Loucy (cell line): ENCODE results near the gene OSBPL2.

Source experiments
- H2AFZ ChIP-seq: fragments of 200-600 bp; sonication (generic); 2 replicates; pipeline ENCODE4 v1.6.0; 2016; ENCODE audit warnings: antibody characterized with exemption, mild to moderate bottlenecking, low read length, moderate library complexity
- H3F3A ChIP-seq: fragments of 200-600 bp; 2 replicates; pipeline ENCODE4 v1.6.0; 2016; ENCODE audit warnings: antibody characterized with exemption, low read depth, mild to moderate bottlenecking
- H3K27me3 ChIP-seq: fragments of 200-600 bp; sonication (generic); 2 replicates; pipeline ENCODE4 v1.6.1; 2014; ENCODE audit warnings: low read length, mild to moderate bottlenecking; ENCODE audit not compliant: insufficient read depth, poor library complexity, severe bottlenecking
- H3K36me3 ChIP-seq: fragments of 200-600 bp; sonication (generic); 2 replicates; pipeline ENCODE4 v1.6.1; 2016; ENCODE audit warnings: low read length; ENCODE audit not compliant: insufficient read depth
- H3K4me1 ChIP-seq: fragments of 200-600 bp; sonication (generic); 2 replicates; pipeline ENCODE4 v1.5.1; 2014; ENCODE audit warnings: low read length, mild to moderate bottlenecking; ENCODE audit not compliant: insufficient read depth, poor library complexity, severe bottlenecking
- H3K4me2 ChIP-seq: fragments of 200-600 bp; sonication (generic); 2 replicates; pipeline ENCODE4 v1.6.0; 2014; ENCODE audit warnings: antibody characterized with exemption, low read length, low read depth, mild to moderate bottlenecking; ENCODE audit not compliant: poor library complexity, severe bottlenecking
- H3K4me3 ChIP-seq: fragments of 200-600 bp; sonication (generic); 2 replicates; pipeline ENCODE4 v1.5.1; 2014; ENCODE audit warnings: low read length, mild to moderate bottlenecking, mixed read lengths; ENCODE audit not compliant: poor library complexity, severe bottlenecking
- H3K79me2 ChIP-seq: fragments of 200-600 bp; sonication (generic); 2 replicates; pipeline ENCODE4 v1.6.1; 2014; ENCODE audit warnings: low read length; ENCODE audit not compliant: insufficient read depth
- H3K9ac ChIP-seq: fragments of 200-600 bp; sonication (generic); 2 replicates; pipeline ENCODE4 v1.6.0; 2014; ENCODE audit warnings: mild to moderate bottlenecking, low read depth, low read length, moderate library complexity; ENCODE audit not compliant: poor library complexity, severe bottlenecking
- H3K9me2 ChIP-seq: fragments of 200-600 bp; sonication (generic); replicated peaks from 2 replicates; pipeline ENCODE4 v1.6.1; 2016; ENCODE audit warnings: low read depth, low read length, mixed read lengths
- H3K9me3 ChIP-seq: fragments of 200-600 bp; sonication (generic); 2 replicates; pipeline ENCODE4 v1.6.1; 2014; ENCODE audit warnings: mild to moderate bottlenecking, antibody characterized with exemption, low read length, low read depth; ENCODE audit not compliant: insufficient read depth
- H4K20me1 ChIP-seq: fragments of 200-600 bp; sonication (generic); 2 replicates; pipeline ENCODE4 v1.6.0; 2014; ENCODE audit warnings: antibody characterized with exemption, low read length, mild to moderate bottlenecking; ENCODE audit not compliant: insufficient read depth, poor library complexity, severe bottlenecking
- EZH2phosphoT487 ChIP-seq: fragments of 200-600 bp; IDR thresholded peaks from 2 replicates; pipeline ENCODE4 v1.6.1; 2018; ENCODE audit warnings: antibody characterized with exemption, mild to moderate bottlenecking, moderate library complexity, borderline replicate concordance
- TF ChIP-seq, protein P1 (sequence below): fragments of 200-600 bp; sonication (generic); conservative IDR thresholded peaks from 2 replicates; pipeline ENCODE4 v1.5.1; 2014; ENCODE audit warnings: mild to moderate bottlenecking, antibody characterized with exemption, low read length

OSBPL2 gene

DNA sequence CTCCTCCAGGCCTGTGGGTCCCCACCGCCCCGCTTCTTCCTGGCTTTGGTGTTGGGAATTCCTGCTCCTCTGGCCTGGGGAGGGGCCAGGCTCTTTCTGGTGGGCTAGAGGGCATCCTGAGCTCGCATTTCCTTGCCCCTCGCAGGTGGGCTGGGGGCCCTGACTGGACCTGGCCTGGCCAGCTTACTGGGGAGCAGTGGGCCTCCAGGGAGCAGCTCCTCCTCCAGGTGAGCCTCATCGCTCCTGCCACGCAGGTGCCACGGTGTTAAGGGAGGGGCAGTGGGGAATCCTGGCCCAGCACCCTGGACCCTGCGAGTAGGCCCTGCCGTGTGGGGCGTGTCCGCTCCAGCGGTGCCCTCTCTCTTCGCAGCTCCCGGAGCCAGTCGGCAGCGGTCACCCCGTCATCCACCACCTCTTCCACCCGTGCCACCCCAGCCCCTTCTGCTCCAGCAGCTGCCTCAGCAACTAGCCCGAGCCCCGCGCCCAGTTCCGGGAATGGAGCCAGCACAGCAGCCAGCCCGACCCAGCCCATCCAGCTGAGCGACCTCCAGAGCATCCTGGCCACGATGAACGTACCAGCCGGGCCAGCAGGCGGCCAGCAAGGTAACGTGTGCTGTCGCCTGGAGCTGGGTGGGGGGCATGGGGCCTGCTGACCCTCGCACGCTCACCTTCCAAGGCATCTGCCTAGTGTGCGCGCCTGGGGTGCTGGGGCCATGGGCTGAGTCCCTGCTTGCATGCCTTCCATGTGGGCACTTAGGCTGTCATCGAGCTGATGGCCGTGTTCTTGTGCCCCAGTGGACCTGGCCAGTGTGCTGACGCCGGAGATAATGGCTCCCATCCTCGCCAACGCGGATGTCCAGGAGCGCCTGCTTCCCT lies 69.1 kb downstream of the OSBPL2 start:
- Histone ChIP-seq H4K20me1 (peaks cover 46% of the 10 kb centered on the region), H2AFZ (no peak overlapping the region), H3K9ac (no peak overlapping the region), H3K79me2 (peaks cover 42% of the 10 kb centered on the region), H3K9me3 (no peaks in the 10 kb centered on the region), H3K4me2 (no peak overlapping the region), H3K4me3 (no peak overlapping the region), H3K4me1 (peaks cover 19% of the 10 kb centered on the region), H3K9me2 (no peaks in the 10 kb centered on the region), H3K36me3 (peaks cover 34% of the 10 kb centered on the region; the same call in 1 of the 2 replicates), H3K27me3 (no peaks in the 10 kb centered on the region), H3F3A (no peaks in the 10 kb centered on the region)
- TF ChIP-seq EZH2phosphoT487, result no peak
- TF ChIP-seq, protein P1, sequence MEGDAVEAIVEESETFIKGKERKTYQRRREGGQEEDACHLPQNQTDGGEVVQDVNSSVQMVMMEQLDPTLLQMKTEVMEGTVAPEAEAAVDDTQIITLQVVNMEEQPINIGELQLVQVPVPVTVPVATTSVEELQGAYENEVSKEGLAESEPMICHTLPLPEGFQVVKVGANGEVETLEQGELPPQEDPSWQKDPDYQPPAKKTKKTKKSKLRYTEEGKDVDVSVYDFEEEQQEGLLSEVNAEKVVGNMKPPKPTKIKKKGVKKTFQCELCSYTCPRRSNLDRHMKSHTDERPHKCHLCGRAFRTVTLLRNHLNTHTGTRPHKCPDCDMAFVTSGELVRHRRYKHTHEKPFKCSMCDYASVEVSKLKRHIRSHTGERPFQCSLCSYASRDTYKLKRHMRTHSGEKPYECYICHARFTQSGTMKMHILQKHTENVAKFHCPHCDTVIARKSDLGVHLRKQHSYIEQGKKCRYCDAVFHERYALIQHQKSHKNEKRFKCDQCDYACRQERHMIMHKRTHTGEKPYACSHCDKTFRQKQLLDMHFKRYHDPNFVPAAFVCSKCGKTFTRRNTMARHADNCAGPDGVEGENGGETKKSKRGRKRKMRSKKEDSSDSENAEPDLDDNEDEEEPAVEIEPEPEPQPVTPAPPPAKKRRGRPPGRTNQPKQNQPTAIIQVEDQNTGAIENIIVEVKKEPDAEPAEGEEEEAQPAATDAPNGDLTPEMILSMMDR, result no peak

DNA sequence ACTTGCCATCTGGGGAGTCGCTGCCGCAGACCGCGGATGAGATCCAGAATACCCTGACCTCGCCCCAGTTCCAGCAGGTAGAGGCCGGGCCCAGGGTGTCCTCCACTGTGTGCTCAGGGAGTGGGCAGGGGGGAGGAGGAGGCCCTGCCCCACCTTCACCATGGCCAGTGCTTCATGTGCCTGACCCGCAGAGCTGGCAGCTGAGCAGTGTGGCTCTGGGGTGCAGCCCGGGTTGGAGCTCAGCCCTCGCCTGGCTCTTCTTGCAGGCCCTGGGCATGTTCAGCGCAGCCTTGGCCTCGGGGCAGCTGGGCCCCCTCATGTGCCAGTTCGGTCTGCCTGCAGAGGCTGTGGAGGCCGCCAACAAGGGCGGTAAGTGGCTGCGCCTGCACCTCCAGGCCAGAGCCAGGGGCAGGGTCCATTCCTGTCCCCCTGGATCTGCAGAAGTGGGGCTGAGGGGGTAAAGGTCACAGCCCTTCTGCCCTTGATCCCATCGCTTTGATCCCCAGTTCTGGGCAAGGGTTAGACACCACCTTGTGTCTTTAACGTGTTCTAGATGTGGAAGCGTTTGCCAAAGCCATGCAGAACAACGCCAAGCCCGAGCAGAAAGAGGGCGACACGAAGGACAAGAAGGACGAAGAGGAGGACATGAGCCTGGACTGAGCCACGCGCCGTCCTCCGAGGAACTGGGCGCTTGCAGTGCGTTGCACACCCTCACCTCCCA lies 69.9 kb downstream of the OSBPL2 start:
- Histone ChIP-seq H3K79me2 (peaks cover 39% of the 10 kb centered on the region), H3K9me2 (no peaks in the 10 kb centered on the region), H3K4me1 (peaks cover 19% of the 10 kb centered on the region), H2AFZ (no peak overlapping the region), H3K9me3 (no peaks in the 10 kb centered on the region), H3K36me3 (peaks cover 34% of the 10 kb centered on the region; the same call in 1 of the 2 replicates), H4K20me1 (peaks cover 42% of the 10 kb centered on the region), H3K4me3 (no peak overlapping the region), H3K4me2 (no peak overlapping the region), H3K9ac (no peak overlapping the region), H3F3A (no peaks in the 10 kb centered on the region), H3K27me3 (no peaks in the 10 kb centered on the region)
- no peak for TF ChIP-seq EZH2phosphoT487
- TF ChIP-seq, protein P1, result no peak

DNA sequence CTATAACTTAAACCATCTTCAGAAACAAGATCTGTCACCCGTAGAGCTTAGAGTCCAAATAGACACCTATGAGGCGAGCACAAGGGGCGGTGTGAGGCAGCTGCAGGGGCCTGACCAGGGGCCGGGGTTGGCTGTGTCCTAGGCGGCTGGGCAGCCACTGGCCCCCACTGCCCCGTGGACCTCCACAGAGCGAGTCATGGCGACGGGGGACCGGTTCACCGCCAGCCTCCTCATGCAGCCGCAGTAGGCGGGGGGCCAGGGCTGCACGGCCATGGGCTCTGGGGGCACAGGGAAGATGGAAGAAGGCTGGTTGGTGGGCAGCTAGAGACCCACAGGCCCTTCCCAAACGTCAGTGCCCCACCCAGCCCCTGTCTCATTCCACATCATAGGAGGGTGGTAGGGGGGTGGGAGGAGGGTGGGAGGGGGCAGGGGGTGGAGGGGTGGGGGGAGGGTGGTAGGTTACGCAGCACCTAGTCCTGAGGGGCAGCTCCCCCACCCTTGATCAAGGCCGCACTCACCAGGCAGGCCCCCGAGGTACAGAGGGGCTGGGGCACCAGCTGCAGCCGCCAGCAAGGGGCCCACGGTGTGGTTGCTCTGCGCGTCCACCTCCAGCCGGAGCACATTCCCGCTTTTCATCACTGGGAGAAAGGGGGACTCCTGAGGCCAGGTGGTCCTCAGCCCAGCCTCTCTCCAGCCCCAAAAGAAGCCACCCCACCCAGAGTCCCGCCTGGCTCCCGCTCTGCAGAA lies 71.0 kb downstream of the OSBPL2 start:
- peaks cover 11% of the 10 kb centered on the region for H3K4me1 ChIP-seq
- peaks cover 31% of the 10 kb centered on the region for H4K20me1 ChIP-seq
- H3K9me2 ChIP-seq, result no peaks in the 10 kb centered on the region
- no peaks in the 10 kb centered on the region for H3K27me3 ChIP-seq
- no peak for TF ChIP-seq EZH2phosphoT487
- TF ChIP-seq, protein P1, result no peak
- peaks cover 28% of the 10 kb centered on the region for H3K79me2 ChIP-seq
- H2AFZ ChIP-seq, result no peak overlapping the region
- H3K4me2 ChIP-seq, result no peak overlapping the region
- H3F3A ChIP-seq, result no peaks in the 10 kb centered on the region
- no peak overlapping the region for H3K4me3 ChIP-seq
- peaks cover 34% of the 10 kb centered on the region; the same call in 1 of the 2 replicates for H3K36me3 ChIP-seq
- no peak overlapping the region for H3K9ac ChIP-seq
- no peaks in the 10 kb centered on the region for H3K9me3 ChIP-seq
